IMR-90 (cell line): ENCODE measurements around the gene TNS3. TPM values are rescaled to one million over a fixed set of nuclear protein-coding genes. Genes with fewer than 3 reads are reported as not detected.
A peak's percentile ranks its signal among the peaks of the same experiment; 100 is the strongest.

ENCODE experiments used
- ATAC-seq: fragments of 200-7000 bp; cut with Tn5 transposase; 2 replicates; pipeline ENCODE4 v1.9.1; 2020; ENCODE audit warnings: low read depth, mild to moderate bottlenecking, moderate library complexity
- BruUV-seq: library from RNA; stranded (reverse); fragments of 400-500 nt; replicated peaks from 2 replicates; lab custom pipeline; 2021; lab: Mats Ljungman, UMichigan
- CTCF ChIA-PET: fragments of 300-600 bp; formaldehyde crosslinking; extraction: SDS; loops from one replicate; lab custom pipeline; 2021; ENCODE audit warnings: antibody characterized with exemption; lab: Yijun Ruan, JAX
- POLR2A ChIA-PET: fragments of 300-600 bp; sonication (Branson Sonifier 250); formaldehyde crosslinking; loops from one replicate; lab custom pipeline; 2022; ENCODE audit warnings: antibody characterized with exemption; ENCODE audit not compliant: unreplicated experiment; lab: Charles Lee
- DNase-seq: peaks from one replicate; pipeline ENCODE4 v3.0.0; 2013
- H2AFZ ChIP-seq: replicated peaks from 2 replicates; pipeline ENCODE3; 2013; ENCODE audit warnings: low read length, mild to moderate bottlenecking; ENCODE audit not compliant: poor library complexity
- H2AK5ac ChIP-seq: 2 replicates; pipeline ENCODE4 v1.6.1; 2013; ENCODE audit warnings: low read depth, low read length, inconsistent platforms
- H2AK9ac ChIP-seq: replicated peaks from 2 replicates; pipeline ENCODE3; 2013; ENCODE audit warnings: mild to moderate bottlenecking, low read depth, low read length, moderate library complexity; ENCODE audit not compliant: poor library complexity
- H2BK120ac ChIP-seq: 2 replicates; pipeline ENCODE4 v1.6.1; 2013; ENCODE audit warnings: low read depth, low read length, inconsistent platforms
- H2BK15ac ChIP-seq: 3 replicates; pipeline ENCODE4 v1.6.1; 2013; ENCODE audit warnings: low read depth, low read length, inconsistent platforms
- H2BK20ac ChIP-seq: 2 replicates; pipeline ENCODE4 v1.6.1; 2013; ENCODE audit warnings: low read depth, mild to moderate bottlenecking, inconsistent platforms, low read length, moderate library complexity
- H2BK5ac ChIP-seq: 2 replicates; pipeline ENCODE4 v1.6.1; 2013; ENCODE audit warnings: mild to moderate bottlenecking, low read depth, low read length, inconsistent platforms; ENCODE audit not compliant: poor library complexity, severe bottlenecking
- H3K14ac ChIP-seq: replicated peaks from 2 replicates; pipeline ENCODE4 v1.6.1; 2013; ENCODE audit warnings: low read depth, low read length, inconsistent platforms
- H3K18ac ChIP-seq: 2 replicates; pipeline ENCODE4 v1.6.1; 2013; ENCODE audit warnings: low read depth, low read length, control low read depth
- H3K23ac ChIP-seq: 2 replicates; pipeline ENCODE4 v1.6.1; 2013; ENCODE audit warnings: low read depth, low read length, inconsistent platforms
- H3K27ac ChIP-seq: 2 replicates; pipeline ENCODE4 v1.5.1; 2013; ENCODE audit warnings: mild to moderate bottlenecking, control low read depth, low read length; ENCODE audit not compliant: insufficient read depth
- H3K27me3 ChIP-seq: 2 replicates; pipeline ENCODE4 v1.6.1; 2013; ENCODE audit warnings: low read length; ENCODE audit not compliant: control insufficient read depth, insufficient read depth
- H3K36me3 ChIP-seq: 2 replicates; pipeline ENCODE4 v1.6.1; 2013; ENCODE audit warnings: low read length, mixed read lengths; ENCODE audit not compliant: control insufficient read depth, insufficient read depth
- H3K4ac ChIP-seq: 2 replicates; pipeline ENCODE4 v1.6.1; 2013; ENCODE audit warnings: low read depth, low read length, inconsistent platforms
- H3K4me1 ChIP-seq: 2 replicates; pipeline ENCODE4 v1.6.1; 2013; ENCODE audit warnings: low read length, mixed read lengths; ENCODE audit not compliant: control insufficient read depth, insufficient read depth
- H3K4me2 ChIP-seq: 2 replicates; pipeline ENCODE4 v1.6.1; 2013; ENCODE audit warnings: low read depth, mild to moderate bottlenecking, control low read depth, low read length, moderate library complexity
- H3K4me3 ChIP-seq: 2 replicates; pipeline ENCODE4 v1.5.1; 2013; ENCODE audit warnings: low read depth, mild to moderate bottlenecking, control low read depth, low read length, moderate library complexity; ENCODE audit not compliant: insufficient read depth
- H3K56ac ChIP-seq: 2 replicates; pipeline ENCODE4 v1.6.1; 2013; ENCODE audit warnings: low read length, inconsistent platforms; ENCODE audit not compliant: insufficient read depth; ENCODE audit errors: extremely low read depth
- H3K79me1 ChIP-seq, 2 experiments: 2 replicates each; pipeline ENCODE4 v1.6.1; 2013; ENCODE audit warnings: low read length in 2 of 2, inconsistent platforms in 1 of 2, low read depth in 1 of 2
- H3K9ac ChIP-seq: 2 replicates; pipeline ENCODE4 v1.6.1; 2013; ENCODE audit warnings: low read depth, low read length, control low read depth
- H3K9me1 ChIP-seq: 2 replicates; pipeline ENCODE4 v1.6.1; 2013; ENCODE audit warnings: low read length, inconsistent platforms; ENCODE audit not compliant: insufficient read depth
- H3K9me3 ChIP-seq: 2 replicates; pipeline ENCODE4 v1.6.1; 2013; ENCODE audit warnings: low read length; ENCODE audit not compliant: control insufficient read depth, insufficient read depth
- H4K20me1 ChIP-seq: 2 replicates; pipeline ENCODE4 v1.6.1; 2013; ENCODE audit warnings: low read length, inconsistent platforms; ENCODE audit not compliant: insufficient read depth
- H4K5ac ChIP-seq: 2 replicates; pipeline ENCODE4 v1.6.1; 2013; ENCODE audit warnings: mild to moderate bottlenecking, low read depth, low read length, control low read depth
- H4K8ac ChIP-seq, 2 experiments: 2 replicates each; pipeline ENCODE4 v1.6.1; 2013; ENCODE audit warnings: low read depth in 2 of 2, low read length in 2 of 2, control low read depth in 1 of 2, inconsistent platforms in 1 of 2
- H4K91ac ChIP-seq: 2 replicates; pipeline ENCODE4 v1.6.1; 2013; ENCODE audit warnings: low read depth, low read length, inconsistent platforms; ENCODE audit not compliant: insufficient read depth
- ELK1 ChIP-seq: fragments of 150-350 bp; IDR thresholded peaks from 2 replicates; pipeline ENCODE4 v1.6.1; 2016; ENCODE audit warnings: low read depth, mild to moderate bottlenecking, low read length, moderate library complexity, borderline replicate concordance
- WGBS, 2 experiments: methylation state at CpG; one replicate each; pipeline versions ENCODE4 v1.1.5 to v1.1.7; 2013; ENCODE audit warnings: missing lambda C conversion rate in 2 of 2; ENCODE audit not compliant: insufficient read length in 1 of 2; ENCODE audit errors: extremely low coverage in 2 of 2; 5-methylcytosine and 5-hydroxymethylcytosine counted together
- dilution Hi-C: fragments of 300-500 bp; cut with HindIII; formaldehyde crosslinking; loops from one replicate; pipeline ENCODE4 v1.14.3; 2018; ENCODE audit warnings: low sequenced_read_pairs; ENCODE audit not compliant: unreplicated experiment
- in situ Hi-C: fragments of 300-500 bp; cut with MboI; formaldehyde crosslinking; loops from 3 replicates; pipeline ENCODE4 v1.14.3; 2019; ENCODE audit warnings: low sequenced_read_pairs, inconsistent platforms, mixed read lengths
- intact Hi-C: fragments of 100-400 bp; cut with micrococcal nuclease; formaldehyde crosslinking; loops from 2 replicates; pipeline ENCODE4 v1.10.0; 2022
- polyA plus RNA-seq, 3 experiments: library from polyadenylated mRNA; depleted of rRNA; stranded (reverse); fragments of >200 nt; gene quantifications; 2 replicates each; pipeline ENCODE4 v1.2.3, GENCODE V29; 2012; ENCODE audit warnings: low replicate concordance in 1 of 3
- total RNA-seq: library from RNA; depleted of rRNA; stranded (reverse); fragments of >200 nt; gene quantifications from 2 replicates; pipeline ENCODE4 v1.2.3, GENCODE V29; 2012

Gene TNS3
- total and polyA plus RNA-seq, 2 of the 4 experiments (the other 2 are of a cell fraction): 64.3 to 79.2 TPM

GRCh38 chr7:47565640-47566250 lies 16.2 kb downstream of the TNS3 start:
- BruUV-seq: no TSS peak
- H2BK20ac ChIP-seq: no peak overlapping the region
- H4K5ac ChIP-seq: no peak overlapping the region
- H3K27ac ChIP-seq: no peak overlapping the region
- H3K4ac ChIP-seq: 0 out of 2 replicates have a peak overlapping the region, but pooled peaks have one; percentile 1
- H3K4me3 ChIP-seq: no peak overlapping the region
- H3K36me3 ChIP-seq: peaks cover 9% of the 10 kb centered on the region
- no peak overlapping the region for H2AK9ac ChIP-seq
- WGBS, 2 experiments: 100% methylated on average over 3 of the region's 11 CpGs; no CpG with 5 or more reads in 1 of the 2 experiments
- no peak overlapping the region for H2BK15ac ChIP-seq
- H4K8ac ChIP-seq: no peak overlapping the region; a peak in 1 of 4 replicates
- no peak overlapping the region for H2AFZ ChIP-seq
- H3K27me3 ChIP-seq: no peaks in the 10 kb centered on the region
- no peak overlapping the region for H3K18ac ChIP-seq
- dilution Hi-C loops (no loop called here), intact Hi-C loops (no loop called here), in situ Hi-C loops (no loop called here)
- H2BK120ac ChIP-seq: no peak overlapping the region
- H4K91ac ChIP-seq: no peak overlapping the region
- H3K9me1 ChIP-seq: peaks cover 35% of the 10 kb centered on the region
- H3K9ac ChIP-seq: no peak overlapping the region
- H3K4me2 ChIP-seq: no peak overlapping the region
- no peak for TF ChIP-seq ELK1
- DNase-seq (no peak), ATAC-seq (no peak)
- peaks cover 5% of the 10 kb centered on the region for H3K4me1 ChIP-seq
- H3K79me1 ChIP-seq: peaks cover 58 to 89% of the 10 kb centered on the region in 2 experiments
- POLR2A ChIA-PET: interaction anchor here (0.6 kb wide), 1 partner anchor 380 kb away, joined by 3 read pairs; no protein-coding TSS in a partner anchor
- H3K23ac ChIP-seq: no peak overlapping the region
- H2BK5ac ChIP-seq: no peak overlapping the region
- H4K20me1 ChIP-seq: peaks cover 62% of the 10 kb centered on the region
- no peak overlapping the region for H3K14ac ChIP-seq
- CTCF ChIA-PET: no interaction called here
- no peaks in the 10 kb centered on the region for H3K9me3 ChIP-seq
- H3K56ac ChIP-seq: no peak overlapping the region
- peak overlapping the region; percentile 21; the same call in 1 of the 2 replicates for H2AK5ac ChIP-seq
